Measurements from ENCODE around the gene RUNDC3A.
"Not testable (repeated sequence)": the region's sequence is repeated elsewhere in the genome, so short reads cannot be mapped to it uniquely, and the experiment has no call there.

Gene RUNDC3A

GRCh38 chr17:44330263-44330662 lies 21.9 kb downstream of the RUNDC3A start:
- H4K20me1 ChIP-seq (ENCODE audit: insufficient read depth, low read length); H3K79me2 ChIP-seq (ENCODE audit: low read length); H3K27ac ChIP-seq (ENCODE audit: low read length); H3K9me3 ChIP-seq (ENCODE audit: insufficient read depth, low read length); H3K9ac ChIP-seq (ENCODE audit: low read length); H3K36me3 ChIP-seq (replicated peaks; ENCODE audit: low read depth, low read length); H2AFZ ChIP-seq (ENCODE audit: low read depth, low read length); H3K4me3 ChIP-seq (ENCODE audit: low read length); H3K27me3 ChIP-seq (ENCODE audit: low read depth, low read length); H3K4me2 ChIP-seq (ENCODE audit: low read length): not testable (repeated sequence)
- H3K4me1 ChIP-seq (ENCODE audit: low read length), result peaks cover 36% of the 10 kb centered on the region

GRCh38 chr17:44331249-44331760 lies 22.9 kb downstream of the RUNDC3A start:
- Histone ChIP-seq H3K4me2 (ENCODE audit: low read length) (peak overlapping the region; percentile 83), H2AFZ (ENCODE audit: low read depth, low read length) (peak overlapping the region; percentile 98)

GRCh38 chr17:44333371-44333770 lies 25.0 kb downstream of the RUNDC3A start:
- Histone ChIP-seq H3K9ac (ENCODE audit: low read length) (no peak overlapping the region), H3K27ac (ENCODE audit: low read length) (no peak overlapping the region), H3K27me3 (ENCODE audit: low read depth, low read length) (no peaks in the 10 kb centered on the region), H3K4me3 (ENCODE audit: low read length) (no peak overlapping the region), H2AFZ (ENCODE audit: low read depth, low read length) (no peak overlapping the region), H3K9me3 (ENCODE audit: insufficient read depth, low read length) (no peaks in the 10 kb centered on the region), H3K4me1 (ENCODE audit: low read length) (peaks cover 38% of the 10 kb centered on the region), H4K20me1 (ENCODE audit: insufficient read depth, low read length) (no peaks in the 10 kb centered on the region), H3K79me2 (ENCODE audit: low read length) (no peaks in the 10 kb centered on the region), H3K4me2 (ENCODE audit: low read length) (no peak overlapping the region), H3K36me3 (replicated peaks; ENCODE audit: low read depth, low read length) (no peaks in the 10 kb centered on the region)
- TF ChIP-seq CTCF (IDR thresholded peaks at IDR 0.05; ENCODE audit: low read depth, low read length), result no peak
- no peak for TF ChIP-seq EZH2phosphoT487 (IDR thresholded peaks at IDR 0.05; ENCODE audit: low read depth)

More at GRCh38 chr17:44331249-44331760, 22.9 kb downstream of the RUNDC3A start:
- Histone ChIP-seq H3K4me3 (ENCODE audit: low read length) (peak overlapping the region; percentile 57), H4K20me1 (ENCODE audit: insufficient read depth, low read length) (no peaks in the 10 kb centered on the region), H3K27me3 (ENCODE audit: low read depth, low read length) (no peaks in the 10 kb centered on the region), H3K4me1 (ENCODE audit: low read length) (peaks cover 44% of the 10 kb centered on the region), H3K36me3 (replicated peaks; ENCODE audit: low read depth, low read length) (no peaks in the 10 kb centered on the region), H3K9me3 (ENCODE audit: insufficient read depth, low read length) (no peaks in the 10 kb centered on the region), H3K9ac (ENCODE audit: low read length) (0 out of 2 replicates have a peak overlapping the region, but pooled peaks have one; percentile 16), H3K79me2 (ENCODE audit: low read length) (no peaks in the 10 kb centered on the region; the same call in 1 of the 2 replicates), H3K27ac (ENCODE audit: low read length) (peak overlapping the region; percentile 29; the same call in 1 of the 2 replicates)
- TF ChIP-seq EZH2phosphoT487 (IDR thresholded peaks at IDR 0.05; ENCODE audit: low read depth) (no peak), CTCF (IDR thresholded peaks at IDR 0.05; ENCODE audit: low read depth, low read length) (peak; percentile 80)

- Histone ChIP-seq H3K4me3 (ENCODE audit: low read length) (no peak overlapping the region), H3K79me2 (ENCODE audit: low read length) (no peaks in the 10 kb centered on the region), H3K9me3 (ENCODE audit: insufficient read depth, low read length) (no peaks in the 10 kb centered on the region), H3K9ac (ENCODE audit: low read length) (peak overlapping the region; percentile 17; the same call in 1 of the 2 replicates), H2AFZ (ENCODE audit: low read depth, low read length) (peak overlapping the region; percentile 61), H4K20me1 (ENCODE audit: insufficient read depth, low read length) (no peaks in the 10 kb centered on the region), H3K4me1 (ENCODE audit: low read length) (peaks cover 42% of the 10 kb centered on the region), H3K27ac (ENCODE audit: low read length) (peak overlapping the region; percentile 66), H3K36me3 (replicated peaks; ENCODE audit: low read depth, low read length) (no peaks in the 10 kb centered on the region), H3K4me2 (ENCODE audit: low read length) (peak overlapping the region; percentile 60), H3K27me3 (ENCODE audit: low read depth, low read length) (no peaks in the 10 kb centered on the region)
- TF ChIP-seq CTCF (IDR thresholded peaks at IDR 0.05; ENCODE audit: low read depth, low read length) (no peak), EZH2phosphoT487 (IDR thresholded peaks at IDR 0.05; ENCODE audit: low read depth) (no peak)
These were observed 25.9 kb downstream of the RUNDC3A start for GRCh38 chr17:44334315-44334714.

Measured in OCI-LY3 (cell line).